OCI-LY1 (cell line): ENCODE measurements around the gene KCNE4.

ENCODE experiments used
- H2AFZ ChIP-seq: fragments of 200-600 bp; sonication (generic), shearing (Covaris generic); 2 replicates; pipeline ENCODE4 v1.6.0; 2014; ENCODE audit warnings: antibody characterized with exemption, mild to moderate bottlenecking, low read length
- H3F3A ChIP-seq: fragments of 200-600 bp; sonication (generic), shearing (Covaris generic); 2 replicates; pipeline ENCODE4 v1.6.0; 2014; ENCODE audit warnings: mild to moderate bottlenecking, antibody characterized with exemption, low read length, moderate library complexity; ENCODE audit not compliant: insufficient read depth
- H3K27ac ChIP-seq: fragments of 200-600 bp; sonication (generic); 2 replicates; pipeline ENCODE4 v1.5.1; 2014; ENCODE audit warnings: low read length, mixed run types, mild to moderate bottlenecking, low read depth; ENCODE audit not compliant: poor library complexity, severe bottlenecking
- H3K27me3 ChIP-seq: fragments of 200-600 bp; sonication (generic); 2 replicates; pipeline ENCODE4 v1.6.0; 2014; ENCODE audit warnings: antibody characterized with exemption, mild to moderate bottlenecking, low read length, moderate library complexity; ENCODE audit not compliant: insufficient read depth
- H3K36me3 ChIP-seq: fragments of 200-600 bp; sonication (generic); 2 replicates; pipeline ENCODE4 v1.6.1; 2014; ENCODE audit warnings: mild to moderate bottlenecking, antibody characterized with exemption, low read length, moderate library complexity, mixed read lengths; ENCODE audit not compliant: insufficient read depth
- H3K4me1 ChIP-seq: fragments of 200-600 bp; sonication (generic); 2 replicates; pipeline ENCODE4 v1.5.1; 2014; ENCODE audit warnings: mild to moderate bottlenecking, low read length, moderate library complexity; ENCODE audit not compliant: insufficient read depth, severe bottlenecking
- H3K4me2 ChIP-seq: fragments of 200-600 bp; sonication (generic), shearing (Covaris generic); 2 replicates; pipeline ENCODE4 v1.6.1; 2014; ENCODE audit warnings: low read length
- H3K4me3 ChIP-seq: fragments of 200-600 bp; sonication (generic); 2 replicates; pipeline ENCODE4 v1.5.1; 2014; ENCODE audit warnings: low read length, low read depth, mild to moderate bottlenecking, mixed read lengths; ENCODE audit not compliant: poor library complexity, severe bottlenecking
- H3K79me2 ChIP-seq: fragments of 200-600 bp; shearing (Covaris generic); 2 replicates; pipeline ENCODE4 v1.6.1; 2016; ENCODE audit warnings: mixed run types, low read length, mixed read lengths; ENCODE audit not compliant: insufficient read depth
- H3K9ac ChIP-seq: fragments of 200-600 bp; sonication (generic), shearing (Covaris generic); 2 replicates; pipeline ENCODE4 v1.6.1; 2014; ENCODE audit warnings: mild to moderate bottlenecking, low read length, mixed read lengths
- H3K9me2 ChIP-seq: fragments of 200-600 bp; sonication (generic), shearing (Covaris generic); 2 replicates; pipeline ENCODE4 v1.6.1; 2014; ENCODE audit warnings: low read depth, mild to moderate bottlenecking, low read length, mixed read lengths
- H3K9me3 ChIP-seq: fragments of 200-600 bp; shearing (Covaris generic); 2 replicates; pipeline ENCODE4 v1.6.1; 2014; ENCODE audit warnings: low read length, mixed read lengths
- H4K20me1 ChIP-seq: fragments of 200-600 bp; sonication (generic), shearing (Covaris generic); 2 replicates; pipeline ENCODE4 v1.6.0; 2016; ENCODE audit warnings: mild to moderate bottlenecking, low read length; ENCODE audit not compliant: insufficient read depth
- CTCF ChIP-seq: fragments of 200-600 bp; sonication (generic), shearing (Covaris generic); IDR thresholded peaks from 2 replicates; pipeline ENCODE4 v1.5.1; 2017; ENCODE audit warnings: mild to moderate bottlenecking, antibody characterized with exemption, low read length, moderate library complexity, mixed read lengths
- EZH2 ChIP-seq: fragments of 200-600 bp; sonication (generic), shearing (Covaris generic); IDR thresholded peaks from 2 replicates; pipeline ENCODE4 v1.8.0; 2017; ENCODE audit warnings: borderline replicate concordance, mixed run types, mild to moderate bottlenecking, antibody characterized with exemption, low read length, moderate library complexity, mixed read lengths

KCNE4 gene

GRCh38 chr2:223027442-223027841 is 24.5 kb upstream of the KCNE4 start:
- no peaks in the 10 kb centered on the region for H3K79me2 ChIP-seq
- H2AFZ ChIP-seq: no peak overlapping the region
- H3K27me3 ChIP-seq: no peaks in the 10 kb centered on the region
- no peak overlapping the region for H3K4me3 ChIP-seq
- H3K27ac ChIP-seq: no peak overlapping the region
- no peak overlapping the region for H3K4me2 ChIP-seq
- H3K9me3 ChIP-seq: no peaks in the 10 kb centered on the region
- no peaks in the 10 kb centered on the region for H3K9me2 ChIP-seq
- H3K36me3 ChIP-seq: no peaks in the 10 kb centered on the region
- H3K9ac ChIP-seq: no peak overlapping the region
- TF ChIP-seq CTCF (no peak), EZH2 (no peak)
- H3K4me1 ChIP-seq: no peaks in the 10 kb centered on the region
- no peaks in the 10 kb centered on the region for H3F3A ChIP-seq
- no peaks in the 10 kb centered on the region for H4K20me1 ChIP-seq

- no peaks in the 10 kb centered on the region for H3F3A ChIP-seq
- H3K27ac ChIP-seq: no peak overlapping the region
- no peak overlapping the region for H3K4me2 ChIP-seq
- no peaks in the 10 kb centered on the region for H3K79me2 ChIP-seq
- H3K9me2 ChIP-seq: no peaks in the 10 kb centered on the region
- H3K36me3 ChIP-seq: no peaks in the 10 kb centered on the region
- H3K4me1 ChIP-seq: no peaks in the 10 kb centered on the region
- no peak for TF ChIP-seq CTCF
- no peak overlapping the region for H2AFZ ChIP-seq
- no peak overlapping the region for H3K4me3 ChIP-seq
- no peaks in the 10 kb centered on the region for H3K9me3 ChIP-seq
- H3K27me3 ChIP-seq: no peaks in the 10 kb centered on the region
- H3K9ac ChIP-seq: no peak overlapping the region
- H4K20me1 ChIP-seq: no peaks in the 10 kb centered on the region
These were observed 22.7 kb upstream of the KCNE4 start for GRCh38 chr2:223029287-223029686.

- Histone ChIP-seq H2AFZ (no peak overlapping the region), H3K27ac (no peak overlapping the region), H3K79me2 (no peaks in the 10 kb centered on the region), H3K4me1 (no peaks in the 10 kb centered on the region), H3K9ac (no peak overlapping the region), H3K9me3 (no peaks in the 10 kb centered on the region), H3F3A (no peaks in the 10 kb centered on the region), H3K27me3 (no peaks in the 10 kb centered on the region), H3K4me2 (no peak overlapping the region), H3K36me3 (no peaks in the 10 kb centered on the region), H3K4me3 (no peak overlapping the region), H4K20me1 (no peaks in the 10 kb centered on the region), H3K9me2 (no peaks in the 10 kb centered on the region)
- TF ChIP-seq EZH2: no peak
- no peak for TF ChIP-seq CTCF
These were observed 19.5 kb upstream of the KCNE4 start for GRCh38 chr2:223032187-223033142.
